DND-41 (cell line): Measurements from ENCODE around the gene KRTAP23-1.

ENCODE experiments used
- CTCF ChIP-seq: IDR thresholded peaks from 2 replicates; pipeline ENCODE4 v1.5.1; 2012; ENCODE audit warnings: borderline replicate concordance, low read length, moderate library complexity, mild to moderate bottlenecking; ENCODE audit not compliant: poor library complexity, severe bottlenecking; ENCODE audit errors: extremely low read depth
- EZH2 ChIP-seq: IDR thresholded peaks from 3 replicates; pipeline ENCODE4 v1.6.1; 2012; ENCODE audit warnings: borderline replicate concordance, low read depth, mild to moderate bottlenecking, moderate library complexity, low read length, inconsistent platforms; ENCODE audit not compliant: severe bottlenecking

GRCh38 chr21:30320215-30320614, 28.2 kb downstream of the KRTAP23-1 start, which contains the start of gene KRTAP26-1:
- TF ChIP-seq CTCF (no peak), EZH2 (no peak)
